Astrocyte of the cerebellum (primary cell): ENCODE measurements around the gene C3orf70.

ENCODE experiments used
- DNase-seq: peaks from one replicate; pipeline ENCODE4 v3.0.0-alpha.2; 2011; ENCODE audit warnings: low read depth
- H3K4me3 ChIP-seq: 2 replicates; pipeline ENCODE4 v1.5.1; 2011; ENCODE audit warnings: mild to moderate bottlenecking, low read depth, low read length, moderate library complexity
- in situ Hi-C: cut with HindIII; loops from 2 replicates; pipeline ENCODE4 v1.10.0; 2017; ENCODE audit warnings: low sequenced_read_pairs
- TF ChIP-seq, protein P1 (sequence below): IDR thresholded peaks from 2 replicates; pipeline ENCODE4 v1.5.1; 2012; ENCODE audit warnings: low read length, low read depth, moderate library complexity, mild to moderate bottlenecking; ENCODE audit errors: missing control alignments

Gene C3orf70

DNA sequence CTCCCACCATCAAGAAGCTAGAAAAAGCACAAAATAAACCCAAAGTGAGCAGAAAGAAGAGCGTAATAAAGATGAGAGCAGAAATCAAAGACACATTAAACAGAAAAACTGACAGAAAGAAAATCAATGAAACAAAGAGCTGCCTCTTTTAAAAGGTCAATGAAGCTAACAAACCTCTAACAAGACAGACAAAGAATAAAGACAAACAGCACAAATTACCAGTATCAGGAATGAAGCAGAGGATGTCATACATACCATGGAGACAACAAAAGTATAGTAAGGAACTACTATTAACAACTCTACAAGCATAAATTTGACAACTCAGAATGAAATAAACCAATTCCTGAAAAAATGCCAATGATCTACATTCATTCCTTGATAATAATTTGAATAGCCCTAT is 15.0 kb downstream of the C3orf70 start:
- H3K4me3 ChIP-seq = no peak overlapping the region
- DNase-seq = no peak
- in situ Hi-C loops = no loop called here
- TF ChIP-seq, protein P1, sequence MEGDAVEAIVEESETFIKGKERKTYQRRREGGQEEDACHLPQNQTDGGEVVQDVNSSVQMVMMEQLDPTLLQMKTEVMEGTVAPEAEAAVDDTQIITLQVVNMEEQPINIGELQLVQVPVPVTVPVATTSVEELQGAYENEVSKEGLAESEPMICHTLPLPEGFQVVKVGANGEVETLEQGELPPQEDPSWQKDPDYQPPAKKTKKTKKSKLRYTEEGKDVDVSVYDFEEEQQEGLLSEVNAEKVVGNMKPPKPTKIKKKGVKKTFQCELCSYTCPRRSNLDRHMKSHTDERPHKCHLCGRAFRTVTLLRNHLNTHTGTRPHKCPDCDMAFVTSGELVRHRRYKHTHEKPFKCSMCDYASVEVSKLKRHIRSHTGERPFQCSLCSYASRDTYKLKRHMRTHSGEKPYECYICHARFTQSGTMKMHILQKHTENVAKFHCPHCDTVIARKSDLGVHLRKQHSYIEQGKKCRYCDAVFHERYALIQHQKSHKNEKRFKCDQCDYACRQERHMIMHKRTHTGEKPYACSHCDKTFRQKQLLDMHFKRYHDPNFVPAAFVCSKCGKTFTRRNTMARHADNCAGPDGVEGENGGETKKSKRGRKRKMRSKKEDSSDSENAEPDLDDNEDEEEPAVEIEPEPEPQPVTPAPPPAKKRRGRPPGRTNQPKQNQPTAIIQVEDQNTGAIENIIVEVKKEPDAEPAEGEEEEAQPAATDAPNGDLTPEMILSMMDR = no peak

DNA sequence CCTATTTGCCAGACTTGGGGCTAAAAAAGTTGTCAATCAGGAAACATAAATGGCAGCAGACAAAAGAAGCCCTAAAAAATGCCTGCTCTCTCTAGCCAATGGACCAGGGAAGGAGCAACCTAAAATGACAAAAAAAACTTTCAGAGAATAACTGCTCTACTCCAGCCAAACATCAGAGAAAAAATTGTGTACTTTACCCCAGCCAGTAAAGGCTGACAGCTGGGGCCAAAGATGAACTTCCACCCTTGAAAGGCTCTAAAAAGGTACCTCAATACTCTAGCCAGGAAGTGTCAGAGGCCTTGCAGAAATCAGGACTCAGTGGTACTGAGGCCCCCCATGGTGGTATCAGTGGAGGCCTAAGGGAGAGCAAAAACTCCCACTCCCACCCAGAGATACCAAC is 18.4 kb downstream of the C3orf70 start:
- in situ Hi-C loops = no loop called here
- TF ChIP-seq, protein P1 = no peak
- no peak for DNase-seq
- no peak overlapping the region for H3K4me3 ChIP-seq

DNA sequence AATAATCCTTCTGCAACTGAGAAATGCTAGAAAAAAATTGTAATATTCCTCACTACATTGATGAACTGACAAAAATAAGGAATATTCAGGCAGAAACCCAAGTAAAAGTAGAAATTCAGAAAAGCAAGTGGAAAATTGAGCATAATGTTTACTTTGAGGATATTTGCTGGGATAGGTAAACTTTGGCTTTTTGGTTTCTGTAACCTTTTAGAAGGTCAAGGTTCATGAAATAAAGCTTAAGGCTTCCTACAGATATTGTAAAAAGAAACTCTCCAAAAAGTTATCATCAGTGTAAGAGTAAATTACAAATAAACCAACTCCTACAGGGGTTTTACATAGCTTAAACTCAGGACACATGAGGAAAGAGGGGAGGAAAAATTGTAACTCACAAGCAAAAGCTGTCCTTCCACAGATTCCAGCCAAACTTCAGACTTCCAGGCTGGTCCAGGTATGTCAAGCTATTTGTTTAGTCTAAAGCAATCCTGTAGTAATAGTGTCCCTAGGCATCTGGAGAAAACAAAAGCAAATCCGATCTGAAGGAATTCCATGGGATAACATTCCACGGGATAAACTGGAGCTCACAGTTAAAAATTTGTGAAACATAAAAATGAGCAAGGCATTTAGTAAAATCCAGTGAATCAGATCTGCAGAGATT is 21.1 kb downstream of the C3orf70 start:
- TF ChIP-seq, protein P1 = no peak
- no peak for DNase-seq
- in situ Hi-C loops = no loop called here
- H3K4me3 ChIP-seq = no peak overlapping the region

DNA sequence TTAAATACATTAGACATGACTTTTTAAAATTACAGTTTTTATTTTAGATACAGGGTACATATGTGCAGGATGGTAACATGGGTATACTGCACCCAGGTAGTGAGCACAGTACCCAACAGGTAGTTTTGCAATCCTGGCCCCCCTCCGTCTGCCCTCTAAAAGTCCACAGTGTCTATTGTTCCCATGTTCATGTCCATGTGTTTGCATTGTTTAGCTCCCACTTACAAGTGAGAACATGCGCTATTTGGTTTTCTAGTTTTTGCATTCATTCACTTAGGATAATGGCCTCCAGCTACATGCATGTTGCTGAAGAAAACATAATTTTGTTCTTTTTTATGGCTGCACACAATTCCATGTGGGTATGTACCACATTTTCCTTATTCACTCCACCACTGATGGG is 23.8 kb downstream of the C3orf70 start:
- in situ Hi-C loops = no loop called here
- DNase-seq = no peak
- TF ChIP-seq, protein P1 = no peak
- no peak overlapping the region for H3K4me3 ChIP-seq

DNA sequence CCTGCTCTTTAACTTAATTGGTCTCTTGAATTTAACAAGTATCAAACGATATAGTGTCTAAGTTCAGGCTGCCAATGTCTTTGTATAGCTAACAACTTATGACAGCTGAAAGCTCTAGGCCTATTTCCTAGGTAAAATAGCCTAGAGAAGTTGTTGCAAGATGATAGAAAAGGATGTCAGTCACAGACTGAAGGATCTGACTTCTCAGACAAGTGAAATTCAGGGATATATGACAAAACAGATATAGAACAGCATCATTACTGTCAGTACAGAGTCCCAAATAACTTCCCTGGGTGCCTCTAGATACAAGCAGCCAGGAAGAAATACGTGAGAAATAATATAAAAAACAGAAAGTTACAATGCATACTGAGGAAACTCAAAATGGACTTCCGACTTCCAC is 26.7 kb downstream of the C3orf70 start:
- in situ Hi-C loops = no loop called here
- TF ChIP-seq, protein P1 = no peak
- H3K4me3 ChIP-seq = no peak overlapping the region
- DNase-seq = no peak

DNA sequence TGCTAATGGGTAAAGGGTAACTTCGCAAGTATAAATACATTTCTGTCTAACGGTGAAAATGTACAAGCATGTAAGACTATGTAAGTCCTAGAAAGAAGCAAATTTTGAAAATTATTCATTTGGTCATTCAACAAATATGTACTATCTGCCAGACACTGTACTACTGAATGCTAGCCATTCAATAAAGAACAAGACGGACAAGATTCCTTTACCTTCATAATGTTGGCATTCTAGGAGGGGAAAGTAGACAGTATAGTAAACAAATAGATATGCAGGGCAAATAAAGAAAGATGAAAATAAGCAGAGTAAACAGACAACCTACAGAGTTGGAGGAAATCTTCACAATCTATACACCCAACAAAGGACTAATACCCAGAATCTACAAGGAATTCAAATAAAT is 32.7 kb downstream of the C3orf70 start:
- in situ Hi-C loops = no loop called here
- TF ChIP-seq, protein P1 = no peak
- no peak for DNase-seq
- H3K4me3 ChIP-seq = no peak overlapping the region
